Fibroblast of villous mesenchyme (primary cell): ENCODE data around the gene RDH14. TPM values are rescaled to one million over a fixed set of nuclear protein-coding genes. Genes with fewer than 3 reads are reported as not detected.

Source experiments
- DNase-seq: peaks from one replicate; pipeline ENCODE4 v3.0.0-alpha.2; 2010; ENCODE audit warnings: low read depth
- H3K4me3 ChIP-seq: 2 replicates; pipeline ENCODE4 v1.5.1; 2011; ENCODE audit warnings: low read depth, mild to moderate bottlenecking, low read length
- CTCF ChIP-seq: IDR thresholded peaks from 2 replicates; pipeline ENCODE4 v1.5.1; 2012; ENCODE audit warnings: low read depth, mild to moderate bottlenecking, low read length; ENCODE audit not compliant: insufficient read depth
- total RNA-seq: library from RNA; depleted of rRNA; stranded (reverse); fragments of >200 nt; gene quantifications from 2 replicates; pipeline ENCODE4 v1.2.3, GENCODE V29; 2012

RDH14 gene
- total RNA-seq = 17.7 and 18.7 TPM in 2 replicates

GRCh38 chr2:18560031-18560796 lies at the start of gene RDH14:
RDH14 (minus strand) TSS chr2:18560653; CDS start chr2:18560572, 81 bp downstream.
- peak; percentile 93 for DNase-seq
- peak within 1 kb of the TSS; percentile 83 for H3K4me3 ChIP-seq
- TF ChIP-seq CTCF = no peak

GRCh38 chr2:18610090-18610489 lies 49.6 kb upstream of the RDH14 start:
- TF ChIP-seq CTCF = no peak
- DNase-seq = no peak
- H3K4me3 ChIP-seq = no peak overlapping the region

- no peak for DNase-seq
- H3K4me3 ChIP-seq = no peak overlapping the region
- no peak for TF ChIP-seq CTCF
Measured at GRCh38 chr2:18605115-18605514, 44.7 kb upstream of the RDH14 start.

- no peak for TF ChIP-seq CTCF
- no peak for DNase-seq
Measured at GRCh38 chr2:18604531-18604885, 44.1 kb upstream of the RDH14 start.

GRCh38 chr2:18603854-18604530 lies 43.5 kb upstream of the RDH14 start:
- TF ChIP-seq CTCF = no peak
- no peak overlapping the region for H3K4me3 ChIP-seq
- no peak for DNase-seq

More at GRCh38 chr2:18604531-18604885, 44.1 kb upstream of the RDH14 start:
- no peak overlapping the region for H3K4me3 ChIP-seq

- no peak for DNase-seq
- H3K4me3 ChIP-seq = no peak overlapping the region
- no peak for TF ChIP-seq CTCF
Measured at GRCh38 chr2:18602298-18602697, 41.8 kb upstream of the RDH14 start.
